NCI-H1436 (cell line): ENCODE measurements around the gene NCKIPSD.

Experiments
- DNase-seq: peaks from one replicate; lab custom pipeline; 2025; lab: John Stamatoyannopoulos, UW

NCKIPSD gene

DNA sequence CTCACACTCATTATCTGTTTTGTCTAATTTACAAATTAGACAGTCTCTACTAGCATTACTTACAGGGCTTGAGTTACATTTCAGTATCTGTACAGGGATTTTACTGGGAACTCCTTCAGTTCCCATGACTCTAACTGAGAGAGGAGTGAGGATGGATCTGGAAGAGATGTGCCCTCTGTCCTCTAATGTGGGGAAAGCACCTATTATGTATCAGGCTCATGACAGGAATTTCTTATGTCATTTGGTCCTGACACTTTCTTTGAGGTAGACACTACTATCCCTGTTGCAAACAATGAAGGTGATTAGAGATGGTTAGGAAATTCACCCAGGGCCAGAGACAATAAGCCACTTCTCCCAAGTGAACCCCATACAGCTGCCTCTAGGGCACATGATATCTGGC is 10.9 kb upstream of the NCKIPSD start:
- DNase-seq = no peak

DNA sequence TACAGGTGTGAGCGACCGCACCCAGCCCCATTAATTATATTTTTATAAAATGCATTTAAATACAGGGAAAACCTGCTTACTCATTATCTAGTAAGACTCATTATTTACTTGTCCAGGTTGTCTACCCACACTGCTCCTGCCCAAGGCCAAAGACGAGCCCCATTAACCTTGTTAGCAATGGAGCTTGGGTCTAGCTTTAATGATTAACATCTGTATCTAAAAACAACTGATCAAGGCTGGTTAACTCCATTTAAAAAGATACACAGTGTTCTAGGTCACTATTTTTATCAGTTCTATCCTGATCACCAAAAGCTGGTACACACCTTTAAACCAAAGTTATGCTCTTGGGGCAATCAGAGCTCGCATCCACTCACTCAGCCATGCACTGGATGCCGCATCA is 10.4 kb upstream of the NCKIPSD start:
- DNase-seq = no peak

DNA sequence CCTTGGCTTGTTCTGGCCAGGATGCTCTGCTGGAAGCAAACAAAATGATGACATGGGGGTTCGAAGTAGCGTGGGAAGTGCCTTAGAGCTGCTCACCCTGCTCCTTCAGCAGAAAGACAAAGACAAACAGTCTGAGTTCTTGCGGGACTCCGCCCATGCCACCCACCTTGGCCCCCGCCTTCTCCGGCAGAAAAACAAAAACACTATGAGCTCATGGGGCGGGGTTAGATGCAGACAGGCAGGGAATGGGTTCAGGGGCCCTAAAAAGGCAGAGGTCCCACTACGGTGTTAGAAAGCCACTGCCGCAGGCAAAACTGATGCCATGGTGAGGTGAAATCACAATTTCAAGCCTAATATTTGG is 9.7 kb upstream of the NCKIPSD start:
- DNase-seq = no peak

DNA sequence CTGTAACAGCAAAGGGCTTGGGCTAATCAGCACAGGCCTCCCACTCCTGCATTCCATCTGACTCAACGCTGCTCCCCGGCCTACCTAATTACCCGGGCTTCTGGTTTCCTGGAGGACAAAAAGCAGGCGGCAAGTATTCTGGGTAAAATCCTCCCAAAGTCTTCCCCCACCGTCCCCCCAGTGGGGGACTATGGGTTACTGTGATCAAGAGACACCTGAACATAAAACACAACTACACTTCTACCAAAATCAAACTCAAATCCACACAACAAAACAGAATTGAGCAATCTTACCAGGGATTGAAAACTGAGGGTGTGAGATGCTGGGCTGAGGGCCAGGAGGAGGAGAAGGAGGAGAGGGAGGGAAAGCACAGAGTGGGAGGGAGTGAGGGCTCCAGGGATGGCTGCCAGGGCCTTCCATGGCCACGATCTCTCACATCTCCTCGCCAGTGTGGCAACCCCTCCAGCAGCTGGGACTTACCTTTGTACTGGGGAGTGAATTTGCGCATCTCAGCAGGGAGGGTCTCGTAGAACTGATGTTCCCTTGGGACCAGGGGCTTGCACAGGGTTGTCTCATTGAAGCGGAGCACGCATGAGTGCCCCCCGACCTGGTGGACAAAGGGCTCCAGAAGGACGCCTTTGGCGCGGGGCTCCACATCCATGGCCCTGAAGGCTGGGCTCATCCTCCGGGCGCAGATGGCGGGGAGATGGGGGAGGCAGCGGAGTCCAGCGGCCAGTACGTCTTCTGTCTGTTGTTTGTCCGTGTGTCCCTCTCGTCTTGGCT is 9.1 kb upstream of the NCKIPSD start:
- no peak for DNase-seq

DNA sequence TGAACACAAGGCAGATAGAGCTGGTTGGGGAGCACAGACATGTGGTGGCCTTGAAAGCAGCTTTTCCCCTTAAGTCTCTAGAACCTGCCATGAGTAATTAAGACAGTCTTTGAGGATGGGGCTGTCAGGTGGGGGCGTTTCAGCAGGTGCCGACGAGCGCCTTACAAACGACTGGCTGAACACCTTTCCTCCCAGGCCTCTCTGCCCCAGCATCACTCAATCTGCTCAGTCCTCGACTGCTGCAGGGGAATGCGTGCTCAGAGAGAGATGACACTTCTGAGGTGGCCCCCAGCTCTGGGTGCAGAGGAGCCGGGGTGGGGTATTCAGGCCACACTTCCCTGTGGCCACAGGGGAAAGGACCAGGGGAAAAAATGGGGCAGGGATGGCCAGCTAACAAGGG is 8.1 kb upstream of the NCKIPSD start:
- no peak for DNase-seq

DNA sequence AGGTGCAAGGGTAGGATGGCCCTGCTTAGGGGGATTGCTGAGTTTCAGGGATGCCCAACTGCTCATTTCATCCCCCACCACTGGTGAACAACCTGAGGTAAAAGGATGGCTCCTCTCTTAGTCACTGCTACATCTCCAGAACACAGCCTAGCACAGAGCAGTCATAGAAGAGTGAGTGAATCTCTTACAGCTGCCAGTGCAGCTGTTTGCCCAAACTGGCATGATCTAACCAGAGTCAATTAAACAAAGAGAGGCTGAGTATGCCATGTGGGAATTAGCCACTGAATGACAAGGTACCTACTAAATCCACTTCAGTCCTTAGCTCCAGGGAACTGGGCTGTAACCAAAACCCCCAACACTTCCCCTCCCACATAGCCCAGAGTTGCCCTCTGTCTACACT is 6.8 kb upstream of the NCKIPSD start:
- no peak for DNase-seq

DNA sequence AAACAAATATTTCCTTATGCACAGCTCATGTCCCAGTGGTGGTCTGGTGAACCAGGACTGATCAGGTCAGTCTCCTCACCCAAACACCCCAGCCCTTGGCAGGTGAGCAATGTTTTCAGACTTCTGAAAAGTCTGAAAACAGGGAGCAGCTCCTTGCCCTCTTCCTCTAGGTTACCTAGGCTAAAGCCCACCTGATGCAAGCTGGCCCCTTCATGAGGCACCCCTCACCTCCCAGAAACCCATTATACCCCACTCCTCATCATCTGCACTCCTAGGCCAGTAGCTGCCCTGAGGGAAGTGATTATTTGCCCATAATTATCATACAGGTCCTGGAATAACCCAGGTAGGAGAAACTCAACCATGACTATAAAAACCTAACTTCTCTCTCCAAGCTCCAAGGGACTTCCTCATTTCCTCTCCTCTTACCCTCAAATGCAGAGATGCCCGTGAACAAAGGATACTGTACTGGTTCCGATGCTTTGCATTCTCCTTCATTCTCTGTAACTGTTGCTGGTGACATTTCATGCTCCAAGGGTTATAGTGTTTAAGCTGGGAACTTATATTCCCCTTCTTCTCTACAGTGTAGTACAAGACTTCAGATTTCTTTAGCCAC is 5.2 kb upstream of the NCKIPSD start:
- no peak for DNase-seq

DNA sequence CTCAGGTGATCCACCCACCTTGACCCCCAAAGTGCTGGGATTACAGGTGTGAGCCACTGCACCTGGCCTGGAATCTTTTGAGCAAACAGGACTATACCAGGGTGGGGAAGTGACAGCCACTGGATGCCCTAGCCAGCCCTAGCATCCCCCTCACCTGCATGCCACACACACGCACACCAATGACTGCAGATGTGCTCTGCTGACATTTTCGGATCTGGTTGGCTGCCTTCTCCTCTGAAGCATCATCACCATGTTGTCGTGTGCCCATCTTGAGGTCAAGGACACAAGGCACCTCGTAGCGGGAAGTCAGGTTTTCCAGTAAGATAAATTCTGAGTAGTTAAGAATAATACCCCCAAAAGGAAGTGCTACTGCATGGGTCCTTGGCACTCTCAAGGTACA is 3.7 kb upstream of the NCKIPSD start:
- no peak for DNase-seq

DNA sequence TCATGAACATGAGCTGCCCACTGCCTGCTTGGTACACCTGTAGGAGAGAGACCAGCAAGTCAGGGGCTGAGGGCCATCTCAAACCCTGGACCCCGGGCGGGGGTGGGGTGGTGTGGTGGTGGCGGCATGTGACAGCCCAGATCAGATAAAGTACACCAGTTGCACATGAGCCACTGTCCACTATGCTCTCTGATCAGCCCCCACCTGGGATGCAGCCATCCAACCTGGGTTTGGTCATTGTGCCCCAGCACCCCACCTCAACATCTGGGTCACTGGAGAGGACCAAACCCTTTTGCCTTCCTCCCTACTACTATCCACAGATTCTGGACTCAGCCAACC is 3.0 kb upstream of the NCKIPSD start:
- DNase-seq = no peak

DNA sequence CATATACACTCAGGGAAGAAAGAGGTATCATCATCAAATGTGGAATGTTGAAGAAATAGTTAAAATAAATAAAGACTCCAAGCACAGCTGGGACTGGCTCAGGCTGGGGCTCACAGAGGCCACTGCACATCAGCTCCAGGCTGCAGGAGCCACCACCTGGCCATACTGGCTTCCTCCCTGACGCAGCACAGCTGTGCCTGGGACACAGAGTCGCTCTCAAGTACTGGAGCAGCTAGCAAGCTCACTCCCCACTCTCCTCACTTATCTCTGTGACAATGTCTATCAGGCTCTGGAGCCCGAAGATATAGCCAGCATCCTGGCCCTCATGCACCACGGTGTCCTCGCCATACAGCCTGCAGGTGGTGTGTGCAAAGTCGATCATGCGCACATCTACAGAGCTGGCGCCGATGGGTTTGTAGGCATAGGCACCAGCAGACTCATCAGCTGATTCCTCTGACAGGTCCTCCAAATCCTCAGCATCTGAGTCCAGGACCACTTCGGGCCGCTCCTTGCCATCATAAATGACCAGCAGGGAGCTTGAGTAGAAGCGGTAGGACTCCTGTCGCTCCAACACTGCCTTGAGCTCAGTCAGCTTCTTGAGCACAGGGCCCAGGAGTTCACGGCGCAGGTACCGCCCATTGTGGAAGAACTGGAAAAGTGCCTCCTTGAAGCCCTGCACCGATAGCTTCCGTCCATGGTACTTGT is 2.5 kb upstream of the NCKIPSD start:
- no peak for DNase-seq

DNA sequence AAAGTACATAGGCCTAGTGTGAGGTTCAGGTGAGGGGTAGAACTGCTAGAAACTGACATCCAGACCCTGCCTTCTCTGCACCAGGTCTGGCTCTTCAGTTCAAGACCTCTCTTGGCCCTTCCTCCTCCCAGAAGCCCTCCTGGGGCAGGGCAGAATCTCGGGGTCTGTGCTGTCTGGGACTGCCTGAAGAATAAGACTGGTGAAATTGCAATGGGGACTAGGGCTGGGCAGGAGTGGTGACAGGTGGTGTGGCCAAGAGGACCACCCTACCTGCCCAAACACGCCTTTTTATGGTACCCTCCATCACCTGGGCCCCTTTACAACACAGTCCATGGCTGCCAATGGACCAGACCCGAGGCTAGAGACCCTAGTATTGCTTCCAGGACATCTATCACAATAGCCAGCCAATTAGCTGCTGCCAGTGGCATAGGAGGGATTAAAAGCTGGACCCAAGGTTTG is 1.5 kb upstream of the NCKIPSD start:
- no peak for DNase-seq

DNA sequence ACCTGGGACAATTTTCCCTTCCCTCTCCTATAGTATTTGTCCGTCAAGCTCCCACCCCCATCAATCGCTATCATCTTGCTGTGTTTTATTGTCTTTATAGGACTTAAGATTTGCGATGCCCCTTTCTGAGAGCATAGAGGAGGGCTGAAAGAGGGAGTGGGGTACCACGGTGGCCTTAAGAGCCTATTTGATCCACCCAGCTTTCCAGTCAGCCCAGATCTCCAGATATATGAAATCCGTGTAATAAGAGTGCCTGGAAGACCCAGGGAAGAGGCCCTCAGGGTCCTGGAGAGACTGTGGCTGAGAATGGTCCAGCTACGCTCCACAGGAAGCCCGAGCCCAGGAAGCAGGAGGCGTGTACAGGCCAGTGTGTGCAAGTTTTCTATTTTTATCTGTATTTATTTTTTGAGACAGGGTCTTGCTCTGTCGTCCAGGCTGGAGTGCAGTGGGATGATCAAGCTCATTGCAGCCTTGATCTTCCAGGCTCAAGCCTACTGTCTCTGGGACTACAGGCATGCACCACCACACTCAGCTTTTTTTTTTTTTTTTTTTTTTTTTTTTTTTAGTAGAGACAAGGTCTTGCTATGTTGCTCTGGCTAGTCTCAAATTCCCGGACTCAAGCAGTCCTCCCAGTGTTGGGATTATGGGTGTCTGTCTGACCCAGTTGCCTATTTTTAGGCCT is 964 bp upstream of the NCKIPSD start:
- DNase-seq = no peak

DNA sequence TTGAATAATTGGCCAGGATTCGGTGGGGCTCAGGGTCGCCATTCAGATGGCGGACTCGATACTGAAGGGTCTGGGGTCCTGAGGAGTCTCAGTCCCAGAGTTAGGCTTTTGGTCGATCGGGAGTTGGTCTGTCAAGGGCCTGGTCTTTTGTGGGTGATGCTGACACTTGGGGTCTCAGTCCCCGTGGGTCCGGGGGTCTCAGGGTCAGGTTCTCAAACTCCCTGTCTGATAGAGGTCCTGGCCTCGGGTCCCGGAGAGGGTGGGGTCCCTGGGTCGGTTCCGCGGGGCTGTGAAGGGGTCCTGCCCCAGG is 467 bp downstream of the NCKIPSD start:
- no peak for DNase-seq

DNA sequence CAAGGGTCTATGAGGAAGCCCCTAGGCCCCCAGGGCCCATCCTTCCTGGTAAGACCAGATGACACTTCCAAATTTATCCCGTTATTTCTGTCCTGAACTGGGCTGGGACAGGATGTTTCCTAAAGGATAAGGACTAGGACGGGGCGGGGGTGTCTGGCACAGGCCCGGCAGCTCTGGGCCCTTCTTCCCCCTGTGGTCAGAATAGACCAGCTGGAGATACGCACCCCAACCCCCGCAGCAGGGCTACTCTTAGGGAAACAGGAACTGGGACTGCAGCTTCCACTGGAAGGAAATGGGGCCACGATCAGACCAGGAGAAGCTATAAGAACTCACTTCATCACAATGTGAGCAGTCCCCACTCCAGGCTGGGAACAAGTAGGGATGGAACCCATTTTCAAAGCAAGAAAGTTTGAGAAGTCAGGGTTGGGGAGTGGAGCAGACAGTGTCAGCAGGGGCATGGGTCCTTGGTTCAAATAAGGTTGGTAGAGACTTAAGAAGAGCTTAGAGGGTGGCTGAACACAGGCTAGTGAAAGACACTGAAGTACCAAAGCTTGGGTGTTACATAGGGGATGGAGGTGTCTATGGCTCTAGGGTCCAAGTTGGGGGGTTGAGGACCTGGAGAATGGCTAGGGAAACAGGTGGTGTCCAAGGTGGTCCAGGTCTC is 1.1 kb downstream of the NCKIPSD start:
- no peak for DNase-seq

DNA sequence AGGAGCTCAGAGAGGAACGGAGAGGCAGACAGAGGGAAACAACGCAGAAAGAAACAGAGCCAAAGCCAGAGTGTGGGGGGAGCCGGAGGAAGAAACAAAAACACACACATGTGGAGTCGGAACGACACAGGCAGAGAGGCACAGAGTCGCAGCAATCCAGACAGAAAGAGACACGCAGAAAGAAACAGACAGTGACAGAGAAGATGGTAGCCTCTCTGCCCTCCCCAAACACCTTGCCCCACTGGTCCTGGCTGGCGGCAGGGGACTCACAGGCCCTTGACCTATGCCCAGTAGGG is 1.7 kb downstream of the NCKIPSD start:
- DNase-seq = no peak

DNA sequence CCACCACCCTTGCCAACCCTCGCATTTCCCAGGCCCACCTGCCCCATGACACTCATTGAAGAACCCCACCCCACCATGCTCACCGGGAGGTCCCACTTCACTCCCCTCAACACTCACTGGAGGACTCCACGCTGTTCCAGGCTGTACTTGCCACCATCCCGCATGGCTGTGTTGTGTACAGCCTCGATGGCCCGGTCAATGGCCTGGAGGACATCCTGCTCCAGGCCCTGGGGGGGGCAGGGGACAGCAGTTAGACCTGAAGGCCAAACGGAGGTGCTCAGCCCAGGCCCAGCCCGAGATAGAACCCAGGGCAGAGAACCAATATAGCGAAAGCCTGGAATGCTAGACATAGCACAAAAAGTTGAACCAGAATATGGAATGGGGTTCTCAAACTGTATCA is 2.9 kb downstream of the NCKIPSD start:
- DNase-seq = no peak

DNA sequence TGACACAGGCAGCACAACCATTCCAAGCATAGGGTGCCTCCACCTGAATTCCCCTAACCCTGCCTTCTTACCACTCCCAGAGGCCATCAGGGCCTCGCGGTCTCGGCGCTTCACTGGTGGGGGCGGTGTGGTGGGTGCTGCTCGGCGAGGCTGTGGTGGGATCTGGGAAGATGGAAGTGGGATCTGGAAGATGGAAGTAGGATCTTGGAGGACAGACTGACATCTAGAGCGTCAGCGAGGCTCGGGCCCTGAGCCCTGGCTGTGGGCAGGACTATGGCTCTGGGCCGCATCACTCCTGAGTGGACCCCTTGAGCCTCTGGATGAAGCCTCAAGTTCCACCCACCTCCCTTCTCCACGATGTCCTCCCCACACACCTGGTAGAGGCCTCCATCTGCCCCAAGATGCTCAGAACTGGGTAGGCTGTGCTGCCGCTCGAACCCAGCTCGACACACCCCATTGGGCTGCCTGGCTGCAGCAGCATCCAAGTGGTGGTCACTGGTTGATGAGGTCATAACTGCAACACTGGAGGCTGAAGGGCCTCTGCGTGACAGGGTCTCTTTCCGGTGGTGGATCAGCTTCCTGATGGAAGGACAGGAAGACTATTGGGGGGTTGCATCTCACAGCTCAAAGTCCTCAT is 3.6 kb downstream of the NCKIPSD start:
- DNase-seq = no peak

DNA sequence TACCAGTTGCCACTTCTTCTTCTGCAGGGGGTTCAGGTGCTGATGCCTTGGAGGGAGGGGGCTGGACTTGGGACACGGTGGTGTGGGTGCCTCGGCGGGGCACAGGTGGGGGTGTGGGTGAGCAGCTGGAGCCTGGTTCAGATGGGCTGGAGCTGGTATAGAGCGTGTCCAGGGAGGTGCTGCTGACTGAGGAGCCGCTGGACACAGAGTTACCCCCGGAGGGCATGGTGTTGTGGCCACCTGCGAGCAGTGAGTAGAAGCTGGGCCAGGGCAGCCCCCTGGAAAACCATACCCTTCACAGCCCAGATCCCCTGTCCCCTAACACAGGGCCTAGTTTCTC is 4.2 kb downstream of the NCKIPSD start:
- DNase-seq = no peak

DNA sequence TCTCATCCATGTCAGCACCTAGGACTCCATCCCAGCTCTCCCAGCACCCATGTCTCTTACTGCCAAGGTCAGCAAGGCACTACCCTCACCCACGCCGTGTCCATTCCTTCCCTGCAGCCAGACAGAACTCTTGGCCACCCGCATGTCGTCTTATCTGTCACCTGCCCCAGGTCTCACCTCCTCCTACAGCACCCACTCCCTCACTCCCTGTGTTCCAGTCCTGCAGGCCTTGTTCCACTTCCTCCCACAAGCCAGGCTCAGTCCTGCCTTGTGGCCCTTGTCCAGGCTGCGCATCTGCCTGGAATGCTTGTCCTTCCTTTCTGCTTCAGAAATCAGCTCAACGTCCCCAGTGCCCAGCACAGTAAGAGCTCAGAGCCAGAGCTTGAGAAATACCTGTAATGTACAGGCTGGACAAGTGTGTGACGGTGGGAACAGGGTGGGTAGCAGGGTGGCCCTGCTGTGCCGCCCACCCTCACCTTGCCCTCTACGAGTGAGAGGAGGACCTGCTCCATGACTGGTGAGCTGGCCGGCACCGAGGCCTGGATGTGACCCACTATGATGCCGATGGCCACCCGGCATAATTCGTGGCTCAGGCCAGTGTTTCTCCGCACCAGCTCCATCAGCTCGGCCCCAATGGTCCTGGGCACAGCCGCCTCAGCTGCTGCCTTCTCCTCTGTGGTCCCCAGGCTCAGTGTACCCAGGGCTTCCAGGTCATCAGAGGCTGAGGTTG is 4.7 kb downstream of the NCKIPSD start:
- no peak for DNase-seq

DNA sequence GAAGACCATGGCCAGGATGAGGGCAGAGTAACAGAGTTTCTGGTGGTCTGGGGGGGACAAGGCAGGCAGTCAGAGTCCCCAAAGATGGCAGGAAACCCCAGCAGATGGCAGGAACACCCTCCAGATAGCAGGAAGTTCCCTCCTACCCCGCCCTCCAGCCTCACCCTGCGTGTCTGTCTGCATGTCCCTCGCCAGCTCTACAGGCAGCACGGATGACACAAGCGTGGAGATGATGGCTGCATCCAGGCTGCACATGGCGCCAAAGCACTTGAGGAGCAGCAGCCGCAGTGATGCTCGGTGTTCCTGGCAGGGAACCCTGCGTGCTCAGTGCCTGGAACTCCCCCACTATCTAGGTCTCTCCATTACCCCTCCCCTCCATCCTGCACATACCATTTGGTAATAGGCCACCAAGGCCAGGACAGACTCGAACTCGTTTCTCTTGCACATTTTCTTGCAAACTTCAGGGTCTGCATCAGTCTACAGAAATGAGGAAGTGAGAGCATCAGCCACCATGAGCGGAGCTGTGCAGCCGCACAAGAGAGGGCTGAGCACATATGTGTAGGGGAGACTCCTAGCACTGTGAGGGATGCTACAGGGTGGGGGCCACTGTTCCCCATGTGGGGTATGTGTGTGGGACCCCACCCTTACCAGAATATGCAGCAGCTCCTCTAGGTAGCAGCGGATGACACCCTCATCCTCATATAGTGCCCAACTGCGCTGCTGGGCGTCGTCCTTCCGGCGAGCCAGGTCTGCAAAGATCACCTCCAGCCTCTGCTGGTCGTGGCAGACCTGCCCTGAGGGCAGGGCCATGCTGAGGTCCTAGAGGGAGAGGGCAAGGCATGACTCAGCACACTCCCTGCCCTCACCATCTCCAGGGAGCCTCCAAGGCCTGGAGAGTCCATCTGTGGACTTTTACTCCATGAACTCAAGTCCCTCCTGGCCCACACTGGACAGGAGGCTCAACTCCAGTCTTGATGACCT is 6.0 kb downstream of the NCKIPSD start:
- DNase-seq = no peak
